ENCODE measurements around the gene PIGB.

Gene PIGB

DNA sequence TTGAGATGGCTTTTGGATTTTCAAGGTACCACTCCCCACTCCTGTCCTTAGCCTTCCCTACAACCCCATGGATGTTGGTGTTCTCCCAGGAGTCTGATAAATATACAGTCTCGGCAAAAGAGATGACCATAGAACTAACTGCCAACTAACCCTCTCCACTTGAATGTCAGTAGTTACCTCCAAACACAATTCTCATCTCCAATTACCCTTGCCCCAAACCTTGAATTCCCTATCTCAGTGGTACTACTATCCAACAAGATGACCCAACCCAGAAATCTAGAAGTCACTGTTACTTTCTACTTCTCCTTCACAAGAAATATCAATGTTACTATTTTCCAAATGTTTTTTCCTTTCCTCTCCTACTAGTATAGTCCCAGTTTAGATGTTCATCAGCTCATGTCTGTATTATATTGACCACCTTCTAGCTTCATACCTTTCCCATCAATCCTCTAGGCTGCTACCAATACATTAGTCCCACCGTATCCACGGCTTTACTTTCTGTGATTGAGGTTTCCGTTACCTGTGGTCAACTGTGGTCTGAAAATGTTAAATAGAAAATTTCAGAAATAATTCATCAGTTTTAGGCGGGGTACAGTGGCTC is 38.1 kb downstream of the PIGB start:
- no peak overlapping the region for H3K23ac ChIP-seq (ENCODE audit: low read length)
- H2BK120ac ChIP-seq (ENCODE audit: low read depth, low read length): no peak overlapping the region
- H2AK5ac ChIP-seq (ENCODE audit: low read length): no peak overlapping the region
- no peaks in the 10 kb centered on the region for H3K79me2 ChIP-seq (ENCODE audit: control insufficient read depth, insufficient read depth, low read length)
- no peaks in the 10 kb centered on the region for H3K27me3 ChIP-seq (ENCODE audit: insufficient read depth, low read length, poor library complexity)
- H4K5ac ChIP-seq (ENCODE audit: low read length): no peak overlapping the region
- H3K4ac ChIP-seq (ENCODE audit: low read depth, low read length): no peak overlapping the region
- no peak overlapping the region for H3K27ac ChIP-seq (ENCODE audit: low read depth, low read length)
- H3K4me3 ChIP-seq (ENCODE audit: low read length): no peak overlapping the region
- H2BK15ac ChIP-seq (replicated peaks; ENCODE audit: low read depth): no peak overlapping the region
- no peaks in the 10 kb centered on the region for H3K36me3 ChIP-seq (ENCODE audit: control insufficient read depth, insufficient read depth, low read length)
- H3K18ac ChIP-seq (ENCODE audit: low read length): no peak overlapping the region
- no peak overlapping the region for H3K9ac ChIP-seq (ENCODE audit: low read length)
- no peak overlapping the region for H3K4me2 ChIP-seq (ENCODE audit: low read length)
- H3K79me1 ChIP-seq (ENCODE audit: low read length): no peaks in the 10 kb centered on the region
- DNase-seq: no peak
- H3K4me1 ChIP-seq (ENCODE audit: control insufficient read depth, low read depth, low read length): no peaks in the 10 kb centered on the region
- WGBS (ENCODE audit: extremely low coverage, insufficient coverage, low lambda C conversion rate): no CpG with 5 or more reads among the region's 5 CpGs
- H4K8ac ChIP-seq (ENCODE audit: low read depth, low read length): no peak overlapping the region
- H3K56ac ChIP-seq (ENCODE audit: low read length): no peak overlapping the region
- no peak overlapping the region for H2BK5ac ChIP-seq (ENCODE audit: low read length)

GRCh38 chr15:55357774-55358173 is 38.8 kb downstream of the PIGB start:
- no peaks in the 10 kb centered on the region for H3K79me2 ChIP-seq (ENCODE audit: control insufficient read depth, insufficient read depth, low read length)
- no CpG with 5 or more reads among the region's 2 CpGs for WGBS (ENCODE audit: extremely low coverage, insufficient coverage, low lambda C conversion rate)

GRCh38 chr15:55358471-55358870 is 39.4 kb downstream of the PIGB start:
- Histone ChIP-seq H2BK15ac (replicated peaks; ENCODE audit: low read depth) (no peak overlapping the region), H3K4me3 (ENCODE audit: low read length) (no peak overlapping the region), H3K4me1 (ENCODE audit: control insufficient read depth, low read depth, low read length) (no peaks in the 10 kb centered on the region), H4K8ac (ENCODE audit: low read depth, low read length) (no peak overlapping the region), H3K9ac (ENCODE audit: low read length) (no peak overlapping the region), H2BK120ac (ENCODE audit: low read depth, low read length) (no peak overlapping the region), H4K5ac (ENCODE audit: low read length) (no peak overlapping the region), H2BK5ac (ENCODE audit: low read length) (no peak overlapping the region), H3K79me1 (ENCODE audit: low read length) (no peaks in the 10 kb centered on the region), H3K4me2 (ENCODE audit: low read length) (no peak overlapping the region), H3K23ac (ENCODE audit: low read length) (no peak overlapping the region), H3K36me3 (ENCODE audit: control insufficient read depth, insufficient read depth, low read length) (no peaks in the 10 kb centered on the region), H3K79me2 (ENCODE audit: control insufficient read depth, insufficient read depth, low read length) (no peaks in the 10 kb centered on the region), H3K27ac (ENCODE audit: low read depth, low read length) (no peak overlapping the region), H2AK5ac (ENCODE audit: low read length) (no peak overlapping the region), H3K56ac (ENCODE audit: low read length) (no peak overlapping the region), H3K4ac (ENCODE audit: low read depth, low read length) (no peak overlapping the region), H3K18ac (ENCODE audit: low read length) (no peak overlapping the region), H3K27me3 (ENCODE audit: insufficient read depth, low read length, poor library complexity) (no peaks in the 10 kb centered on the region)
- no peak for DNase-seq

More at GRCh38 chr15:55357774-55358173, 38.8 kb downstream of the PIGB start:
- Histone ChIP-seq H3K4ac (ENCODE audit: low read depth, low read length) (no peak overlapping the region), H3K4me3 (ENCODE audit: low read length) (no peak overlapping the region), H3K18ac (ENCODE audit: low read length) (no peak overlapping the region), H4K5ac (ENCODE audit: low read length) (no peak overlapping the region), H3K4me2 (ENCODE audit: low read length) (no peak overlapping the region), H3K27ac (ENCODE audit: low read depth, low read length) (no peak overlapping the region), H3K9ac (ENCODE audit: low read length) (no peak overlapping the region), H3K4me1 (ENCODE audit: control insufficient read depth, low read depth, low read length) (no peaks in the 10 kb centered on the region), H3K27me3 (ENCODE audit: insufficient read depth, low read length, poor library complexity) (no peaks in the 10 kb centered on the region), H2BK5ac (ENCODE audit: low read length) (no peak overlapping the region), H2AK5ac (ENCODE audit: low read length) (no peak overlapping the region), H3K23ac (ENCODE audit: low read length) (no peak overlapping the region), H3K56ac (ENCODE audit: low read length) (no peak overlapping the region), H2BK120ac (ENCODE audit: low read depth, low read length) (no peak overlapping the region), H3K79me1 (ENCODE audit: low read length) (no peaks in the 10 kb centered on the region), H4K8ac (ENCODE audit: low read depth, low read length) (no peak overlapping the region), H3K36me3 (ENCODE audit: control insufficient read depth, insufficient read depth, low read length) (no peaks in the 10 kb centered on the region), H2BK15ac (replicated peaks; ENCODE audit: low read depth) (no peak overlapping the region)
- DNase-seq: no peak

GRCh38 chr15:55360256-55360655 is 41.2 kb downstream of the PIGB start:
- H2BK5ac ChIP-seq (ENCODE audit: low read length): no peak overlapping the region
- no peaks in the 10 kb centered on the region for H3K79me2 ChIP-seq (ENCODE audit: control insufficient read depth, insufficient read depth, low read length)
- H3K18ac ChIP-seq (ENCODE audit: low read length): no peak overlapping the region
- H3K36me3 ChIP-seq (ENCODE audit: control insufficient read depth, insufficient read depth, low read length): no peaks in the 10 kb centered on the region
- DNase-seq: no peak
- H4K8ac ChIP-seq (ENCODE audit: low read depth, low read length): no peak overlapping the region
- no peak overlapping the region for H2AK5ac ChIP-seq (ENCODE audit: low read length)
- no peak overlapping the region for H3K23ac ChIP-seq (ENCODE audit: low read length)
- no peak overlapping the region for H3K9ac ChIP-seq (ENCODE audit: low read length)
- no CpG with 5 or more reads among the region's 6 CpGs for WGBS (ENCODE audit: extremely low coverage, insufficient coverage, low lambda C conversion rate)
- H3K56ac ChIP-seq (ENCODE audit: low read length): no peak overlapping the region
- no peaks in the 10 kb centered on the region for H3K4me1 ChIP-seq (ENCODE audit: control insufficient read depth, low read depth, low read length)
- H3K79me1 ChIP-seq (ENCODE audit: low read length): no peaks in the 10 kb centered on the region
- no peak overlapping the region for H2BK15ac ChIP-seq (replicated peaks; ENCODE audit: low read depth)
- H3K4me2 ChIP-seq (ENCODE audit: low read length): no peak overlapping the region
- no peak overlapping the region for H4K5ac ChIP-seq (ENCODE audit: low read length)
- H2BK120ac ChIP-seq (ENCODE audit: low read depth, low read length): no peak overlapping the region
- no peak overlapping the region for H3K4me3 ChIP-seq (ENCODE audit: low read length)
- H3K4ac ChIP-seq (ENCODE audit: low read depth, low read length): no peak overlapping the region
- H3K27me3 ChIP-seq (ENCODE audit: insufficient read depth, low read length, poor library complexity): no peaks in the 10 kb centered on the region
- H3K27ac ChIP-seq (ENCODE audit: low read depth, low read length): no peak overlapping the region

DNA sequence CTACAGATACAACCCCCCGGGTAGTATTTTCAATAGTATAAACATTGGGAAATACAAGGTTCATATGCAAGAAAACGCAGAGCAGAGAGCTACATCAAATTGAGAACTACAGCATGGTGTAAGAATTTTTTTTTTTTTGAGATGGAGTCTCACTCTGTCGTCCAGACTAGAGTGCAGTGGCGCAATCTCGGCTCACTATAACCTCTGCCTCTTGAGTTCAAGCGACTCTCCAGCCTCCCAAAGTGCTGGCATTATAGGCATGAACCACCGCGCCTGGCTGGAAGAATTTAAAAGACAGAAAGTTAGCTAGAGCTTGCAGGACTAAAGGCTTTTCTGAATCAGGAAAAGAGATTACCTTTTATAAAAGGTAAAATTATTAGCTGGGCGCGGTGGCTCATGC is 42.0 kb downstream of the PIGB start:
- Histone ChIP-seq H2BK5ac (ENCODE audit: low read length) (no peak overlapping the region), H3K36me3 (ENCODE audit: control insufficient read depth, insufficient read depth, low read length) (no peaks in the 10 kb centered on the region), H3K18ac (ENCODE audit: low read length) (no peak overlapping the region), H3K79me1 (ENCODE audit: low read length) (no peaks in the 10 kb centered on the region), H3K27ac (ENCODE audit: low read depth, low read length) (no peak overlapping the region), H3K56ac (ENCODE audit: low read length) (no peak overlapping the region), H3K79me2 (ENCODE audit: control insufficient read depth, insufficient read depth, low read length) (no peaks in the 10 kb centered on the region), H2BK120ac (ENCODE audit: low read depth, low read length) (no peak overlapping the region), H3K4me3 (ENCODE audit: low read length) (no peak overlapping the region), H3K9ac (ENCODE audit: low read length) (no peak overlapping the region), H4K5ac (ENCODE audit: low read length) (no peak overlapping the region), H3K4me2 (ENCODE audit: low read length) (no peak overlapping the region), H2BK15ac (replicated peaks; ENCODE audit: low read depth) (no peak overlapping the region), H3K4ac (ENCODE audit: low read depth, low read length) (no peak overlapping the region), H4K8ac (ENCODE audit: low read depth, low read length) (no peak overlapping the region), H3K27me3 (ENCODE audit: insufficient read depth, low read length, poor library complexity) (no peaks in the 10 kb centered on the region), H2AK5ac (ENCODE audit: low read length) (no peak overlapping the region), H3K4me1 (ENCODE audit: control insufficient read depth, low read depth, low read length) (no peaks in the 10 kb centered on the region), H3K23ac (ENCODE audit: low read length) (no peak overlapping the region)
- DNase-seq: no peak
- no CpG with 5 or more reads among the region's 10 CpGs for whole genome bisulfite sequencing (ENCODE audit: extremely low coverage, insufficient coverage, low lambda C conversion rate)

DNA sequence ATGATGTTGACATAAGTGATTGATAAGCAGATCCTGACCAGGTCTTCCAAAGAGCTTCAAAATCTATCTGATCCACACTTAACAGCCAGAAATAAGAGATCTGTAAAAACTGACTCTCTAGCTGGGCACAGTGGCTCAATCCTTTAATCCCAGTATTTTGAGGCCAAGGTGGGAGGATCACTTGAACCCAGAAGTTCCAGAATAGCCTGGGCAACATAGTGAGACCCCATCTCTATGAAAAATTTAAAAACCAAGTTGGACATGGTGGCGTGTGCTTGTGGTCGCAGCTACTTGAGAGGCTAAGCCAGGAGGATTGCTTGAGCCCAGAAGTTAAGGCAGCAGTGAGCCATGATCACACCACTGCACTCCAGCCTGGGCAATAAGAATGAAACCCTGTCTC is 43.6 kb downstream of the PIGB start:
- no peaks in the 10 kb centered on the region for H3K79me2 ChIP-seq (ENCODE audit: control insufficient read depth, insufficient read depth, low read length)
- no peak for DNase-seq
- H3K27me3 ChIP-seq (ENCODE audit: insufficient read depth, low read length, poor library complexity): no peaks in the 10 kb centered on the region

More for the DNA sequence above, 43.6 kb downstream of the PIGB start:
- Histone ChIP-seq H3K23ac (ENCODE audit: low read length) (no peak overlapping the region), H3K4me1 (ENCODE audit: control insufficient read depth, low read depth, low read length) (no peaks in the 10 kb centered on the region), H2BK15ac (replicated peaks; ENCODE audit: low read depth) (no peak overlapping the region), H2BK120ac (ENCODE audit: low read depth, low read length) (no peak overlapping the region), H4K5ac (ENCODE audit: low read length) (no peak overlapping the region), H3K79me1 (ENCODE audit: low read length) (no peaks in the 10 kb centered on the region), H3K36me3 (ENCODE audit: control insufficient read depth, insufficient read depth, low read length) (no peaks in the 10 kb centered on the region), H3K27ac (ENCODE audit: low read depth, low read length) (no peak overlapping the region), H3K4ac (ENCODE audit: low read depth, low read length) (no peak overlapping the region), H3K56ac (ENCODE audit: low read length) (no peak overlapping the region), H4K8ac (ENCODE audit: low read depth, low read length) (no peak overlapping the region), H3K4me2 (ENCODE audit: low read length) (no peak overlapping the region), H3K9ac (ENCODE audit: low read length) (no peak overlapping the region), H3K4me3 (ENCODE audit: low read length) (no peak overlapping the region), H2AK5ac (ENCODE audit: low read length) (no peak overlapping the region), H3K18ac (ENCODE audit: low read length) (no peak overlapping the region), H2BK5ac (ENCODE audit: low read length) (no peak overlapping the region)
- no CpG with 5 or more reads among the region's 2 CpGs for WGBS (ENCODE audit: extremely low coverage, insufficient coverage, low lambda C conversion rate)

Measured in mesendoderm (in vitro differentiated cells).